ENCODE data around the gene PCDH9.

Gene PCDH9

DNA sequence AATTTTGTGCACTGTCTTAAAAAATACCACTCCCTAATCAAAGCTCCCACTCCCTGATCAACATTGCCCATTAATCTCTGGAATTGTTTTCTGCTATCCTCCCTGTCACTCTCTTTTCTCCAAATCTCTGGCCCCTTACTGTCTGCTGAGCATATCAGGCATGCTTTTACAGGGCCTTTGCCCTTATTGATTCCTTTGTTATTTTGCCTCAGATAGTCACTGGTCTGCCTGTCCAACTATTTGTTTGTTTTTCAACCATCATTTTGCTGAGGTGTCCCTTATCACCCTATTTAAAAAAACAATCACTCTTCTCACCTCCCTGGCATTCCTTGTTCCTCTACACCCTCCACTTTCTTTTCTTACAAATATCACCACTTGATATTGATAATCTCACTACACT, 153.0 kb downstream of the PCDH9 start:
- DNase-seq, result no peak

DNA sequence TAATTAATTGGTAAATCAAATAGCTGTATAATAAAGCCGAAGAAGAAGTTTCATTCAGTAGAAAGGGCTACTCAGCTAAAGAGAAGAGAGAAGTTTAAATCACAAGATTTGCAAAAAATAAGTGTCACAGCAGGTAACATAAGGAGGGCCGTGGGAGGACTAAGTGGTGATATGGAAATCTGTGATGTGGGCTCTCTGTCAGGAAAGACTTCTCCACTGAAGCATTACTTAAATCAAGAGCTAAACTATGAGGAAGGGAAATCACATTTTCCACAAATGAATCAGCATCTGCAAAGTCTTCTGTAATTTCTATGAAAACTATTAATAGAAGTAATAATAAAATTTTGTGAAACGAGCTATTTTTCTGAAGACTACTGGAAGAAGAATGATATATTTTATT, 153.8 kb downstream of the PCDH9 start:
- no peak for DNase-seq

DNA sequence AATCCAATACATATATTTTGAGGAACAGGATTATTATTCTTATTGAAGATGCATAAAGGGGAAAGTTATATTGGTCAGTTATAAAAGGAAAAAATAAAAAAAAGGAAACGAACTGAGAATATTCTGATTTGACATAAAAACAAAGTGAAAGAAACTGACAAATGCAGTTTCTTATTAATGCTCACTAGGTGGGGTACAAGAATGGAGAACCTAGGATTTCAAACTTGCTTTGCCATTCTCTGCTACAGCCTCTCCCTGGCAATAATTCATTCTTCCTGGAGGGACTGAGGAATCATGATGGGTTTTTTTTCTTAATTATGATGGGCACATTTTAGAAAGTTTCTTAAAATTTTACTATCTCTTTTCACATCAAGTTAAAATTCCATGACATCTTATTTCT, 154.9 kb downstream of the PCDH9 start:
- no peak for DNase-seq

DNA sequence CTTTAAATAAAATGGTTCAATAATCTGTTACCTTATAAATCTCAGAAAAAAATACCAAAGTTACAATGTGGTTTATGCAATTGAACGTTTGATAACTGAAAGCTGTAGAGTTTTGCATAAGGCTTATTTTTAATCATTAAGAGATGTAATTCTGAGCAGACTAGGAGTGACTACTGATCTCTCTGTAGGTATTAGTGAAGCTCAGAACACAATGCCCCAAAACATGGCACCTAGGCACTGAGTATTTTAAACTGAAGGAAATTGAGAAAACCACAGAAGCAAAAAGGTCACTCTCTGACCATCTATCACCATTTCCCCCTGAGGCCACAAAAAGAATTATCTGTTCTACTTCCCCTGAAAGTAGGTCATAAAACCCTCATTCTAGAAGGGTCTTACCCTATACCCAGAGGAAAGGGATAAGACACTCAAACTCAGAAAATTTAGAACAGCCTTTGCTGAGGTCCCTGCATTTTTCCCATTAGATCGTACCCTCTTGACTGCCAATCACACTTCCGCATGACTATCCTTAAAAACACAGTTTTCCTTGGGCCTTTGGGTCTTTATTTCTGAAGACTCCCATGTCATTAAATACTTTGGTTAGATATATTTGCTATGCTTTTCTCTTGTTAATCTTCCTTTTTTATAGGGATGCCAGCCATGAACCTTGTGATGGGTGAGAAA, 158.1 kb downstream of the PCDH9 start:
- DNase-seq, result no peak

DNA sequence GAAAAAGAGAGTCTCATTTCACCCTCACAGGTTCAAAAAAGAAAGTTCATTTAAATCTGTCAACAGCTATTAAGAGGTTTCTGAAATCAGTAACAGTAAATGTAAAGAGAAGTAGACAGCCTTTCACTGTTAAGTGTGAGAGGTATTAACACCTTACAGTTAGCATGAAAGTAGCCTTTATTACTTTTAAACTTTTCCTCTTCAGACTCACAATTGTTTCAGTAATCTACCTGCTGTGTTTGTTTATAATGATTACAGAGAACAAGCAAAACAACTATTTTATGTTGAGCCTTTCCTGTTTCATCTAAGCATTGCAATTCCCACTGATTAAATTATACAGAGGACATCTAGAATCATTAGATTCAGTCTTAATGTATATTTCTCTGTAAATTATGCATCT, 159.8 kb downstream of the PCDH9 start:
- DNase-seq, result no peak

DNA sequence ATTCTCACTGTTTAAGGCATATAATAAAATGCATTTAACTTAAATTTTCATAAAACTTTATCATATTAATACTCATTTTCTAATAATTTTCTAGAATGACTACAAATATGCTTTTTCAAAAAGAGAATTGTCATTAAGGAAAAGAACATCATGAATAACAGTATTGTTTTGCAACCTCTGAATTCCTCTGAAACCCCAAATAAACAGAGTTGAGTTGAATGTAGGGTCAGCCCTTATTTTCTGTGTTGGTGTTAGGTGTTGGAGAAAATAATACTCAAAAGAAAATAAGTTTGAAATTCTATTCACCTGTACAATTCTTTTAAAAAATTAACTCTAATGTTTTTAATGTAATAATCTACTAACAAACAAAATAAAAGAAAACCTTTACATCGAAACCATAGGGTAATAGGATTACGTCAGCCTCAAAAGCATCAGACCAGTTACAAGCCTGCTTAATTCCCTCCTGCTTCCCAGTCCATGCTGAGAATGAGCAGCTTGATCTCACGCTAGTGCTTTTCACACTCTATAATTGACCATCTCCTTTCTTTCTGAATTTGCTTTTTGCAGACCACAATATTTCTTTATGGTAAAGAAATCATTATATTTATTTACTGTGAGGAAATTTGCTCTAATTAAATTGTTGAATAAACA, 160.9 kb downstream of the PCDH9 start:
- DNase-seq, result no peak

DNA sequence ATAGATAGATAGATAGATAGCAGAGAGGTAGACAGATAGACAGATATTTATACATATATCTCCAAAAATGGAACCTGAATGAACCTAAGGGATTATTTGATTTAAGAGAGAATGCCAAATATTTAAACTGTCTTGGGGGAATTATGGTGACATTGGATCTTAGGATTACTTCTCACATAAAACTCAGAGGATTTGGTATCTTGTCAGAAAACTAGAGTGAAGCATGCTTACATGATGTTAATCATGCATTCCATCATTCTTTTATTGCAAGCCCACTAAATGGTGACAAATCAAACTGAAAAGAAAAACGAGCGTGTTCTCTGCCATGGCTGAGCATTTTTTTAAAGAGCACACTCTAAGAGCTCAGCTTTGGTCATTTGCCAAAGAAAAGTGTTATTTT, 165.2 kb downstream of the PCDH9 start:
- DNase-seq, result no peak

DNA sequence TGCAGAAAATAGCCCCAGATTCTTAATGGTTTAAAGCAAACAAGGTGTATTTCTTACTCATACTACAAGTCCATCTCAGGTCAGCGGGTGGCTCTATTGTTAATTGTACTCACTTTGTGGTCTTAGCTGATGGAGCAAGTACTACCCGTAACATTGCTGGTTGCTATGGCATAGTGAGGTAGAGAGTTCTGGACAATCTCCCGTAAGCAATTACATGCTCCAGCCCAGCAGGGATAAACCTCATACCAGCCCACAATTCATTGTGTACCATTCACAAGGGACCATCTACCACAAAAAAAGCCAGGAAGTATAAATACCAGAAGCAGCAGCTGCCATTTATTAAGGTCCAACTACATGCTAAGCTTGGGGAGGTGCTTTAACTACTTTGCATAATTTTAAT, 167.1 kb downstream of the PCDH9 start:
- no peak for DNase-seq

DNA sequence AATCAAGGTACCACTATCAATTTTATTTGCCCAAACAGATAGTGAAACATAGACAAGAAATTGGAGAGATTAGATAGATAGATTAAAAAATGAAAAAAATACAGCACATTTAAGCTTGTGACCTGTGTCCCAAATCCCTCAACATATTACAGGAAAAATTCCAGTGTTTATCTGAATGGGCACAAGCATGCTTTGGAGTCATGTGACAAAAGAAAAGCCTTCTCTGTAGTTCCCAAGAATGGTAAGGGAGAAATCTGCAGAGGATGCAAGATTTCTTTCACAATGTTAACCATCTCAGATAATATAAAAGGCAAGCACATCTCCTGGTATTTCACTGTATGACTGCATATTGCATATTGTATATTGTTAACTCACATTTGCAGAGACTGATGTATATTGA, 168.0 kb downstream of the PCDH9 start:
- no peak for DNase-seq

DNA sequence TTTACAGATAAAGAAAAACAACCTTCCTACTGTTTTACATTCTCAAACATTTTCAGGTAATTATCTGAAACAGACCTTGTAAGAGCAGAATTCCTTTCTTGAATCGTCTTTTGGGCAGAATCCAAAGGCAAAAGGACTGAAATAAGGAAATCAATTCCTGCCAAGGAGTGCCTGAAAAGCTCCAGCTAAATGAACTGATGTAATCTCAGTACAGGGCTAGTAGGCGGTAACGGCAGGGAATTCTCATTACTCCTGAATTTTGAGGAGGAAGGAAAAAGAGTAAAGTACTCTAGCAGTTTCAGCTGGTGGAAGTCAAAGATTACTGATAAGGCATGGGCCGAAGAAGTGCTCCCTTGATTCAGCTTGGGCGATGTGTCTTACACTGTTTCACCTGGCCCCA, 168.4 kb downstream of the PCDH9 start:
- no peak for DNase-seq

DNA sequence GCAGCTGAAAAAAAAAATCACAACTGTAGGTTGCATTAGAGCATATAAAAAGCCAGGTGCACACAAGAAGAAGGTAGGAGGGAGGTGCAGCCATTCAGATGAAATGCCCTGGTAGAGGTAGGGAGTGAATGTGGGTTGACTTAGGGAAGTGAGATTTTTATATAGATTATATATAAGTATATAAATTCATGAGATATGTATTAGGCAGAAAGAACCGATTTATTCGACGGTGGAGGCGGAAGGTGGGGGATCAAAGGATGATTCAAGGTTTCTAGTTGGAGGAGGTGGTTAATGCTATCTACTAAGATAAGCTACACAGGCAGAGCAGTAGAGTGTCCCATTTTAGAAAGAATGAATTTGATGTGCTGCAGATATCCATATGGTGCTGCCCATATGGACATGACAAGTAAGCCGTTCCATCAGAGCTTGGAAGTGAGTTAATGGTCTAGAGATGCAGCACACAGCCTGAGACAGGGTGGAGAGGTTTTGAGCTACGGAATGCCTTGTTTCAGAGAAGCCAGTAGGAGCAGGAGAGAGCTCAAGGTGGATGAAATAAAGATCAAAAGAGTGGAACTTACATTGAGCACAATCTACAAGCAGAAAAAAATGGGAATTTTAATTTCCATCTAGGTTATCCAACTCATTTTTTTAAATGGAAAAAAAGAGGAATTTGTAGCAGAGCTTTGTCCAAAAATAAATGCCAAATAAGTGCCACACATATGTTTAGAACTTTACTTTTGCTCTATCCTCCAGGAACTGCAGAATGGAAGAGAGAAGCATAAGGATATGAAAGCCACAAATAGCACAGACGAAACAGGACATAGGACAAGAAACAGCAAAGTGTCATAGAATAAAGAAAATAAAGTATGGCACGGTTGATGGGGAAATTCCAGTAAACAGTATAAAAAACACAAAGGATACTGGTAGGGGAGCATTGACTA, 177.3 kb downstream of the PCDH9 start:
- no peak for DNase-seq

DNA sequence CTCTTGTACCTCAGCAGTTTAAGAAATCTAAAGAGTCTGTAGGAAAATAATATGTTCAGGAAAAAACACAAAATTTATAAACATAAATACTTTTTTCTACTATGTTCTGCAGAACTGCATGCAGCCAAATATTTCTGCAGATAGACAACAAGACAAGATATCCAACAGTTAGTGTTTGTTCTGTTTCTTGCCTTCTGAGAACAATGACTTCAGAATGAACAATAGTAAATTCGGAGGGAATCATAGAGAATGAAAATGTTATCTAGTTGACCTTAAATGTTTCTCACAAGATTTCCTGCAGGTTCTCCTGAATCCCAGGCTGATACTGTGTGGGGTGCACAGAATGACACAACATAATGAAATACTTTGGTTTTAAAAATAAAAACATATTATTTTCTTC, 180.4 kb downstream of the PCDH9 start:
- no peak for DNase-seq

DNA sequence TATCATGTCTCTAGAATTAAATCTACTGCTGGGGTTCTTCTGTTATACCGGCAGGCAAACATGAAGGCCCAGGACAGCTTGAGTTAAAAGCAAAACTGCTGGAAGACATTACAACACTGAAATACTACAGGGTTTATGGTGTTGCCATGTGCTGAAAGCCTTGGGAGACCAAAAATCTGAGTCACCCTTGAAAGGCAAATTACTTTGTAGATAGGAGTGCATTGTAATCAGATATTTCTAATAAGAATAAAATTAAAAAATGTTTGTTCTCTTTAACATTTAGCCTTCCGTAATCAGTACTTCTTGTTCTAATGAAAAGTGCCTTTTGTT, 181.3 kb downstream of the PCDH9 start:
- no peak for DNase-seq

DNA sequence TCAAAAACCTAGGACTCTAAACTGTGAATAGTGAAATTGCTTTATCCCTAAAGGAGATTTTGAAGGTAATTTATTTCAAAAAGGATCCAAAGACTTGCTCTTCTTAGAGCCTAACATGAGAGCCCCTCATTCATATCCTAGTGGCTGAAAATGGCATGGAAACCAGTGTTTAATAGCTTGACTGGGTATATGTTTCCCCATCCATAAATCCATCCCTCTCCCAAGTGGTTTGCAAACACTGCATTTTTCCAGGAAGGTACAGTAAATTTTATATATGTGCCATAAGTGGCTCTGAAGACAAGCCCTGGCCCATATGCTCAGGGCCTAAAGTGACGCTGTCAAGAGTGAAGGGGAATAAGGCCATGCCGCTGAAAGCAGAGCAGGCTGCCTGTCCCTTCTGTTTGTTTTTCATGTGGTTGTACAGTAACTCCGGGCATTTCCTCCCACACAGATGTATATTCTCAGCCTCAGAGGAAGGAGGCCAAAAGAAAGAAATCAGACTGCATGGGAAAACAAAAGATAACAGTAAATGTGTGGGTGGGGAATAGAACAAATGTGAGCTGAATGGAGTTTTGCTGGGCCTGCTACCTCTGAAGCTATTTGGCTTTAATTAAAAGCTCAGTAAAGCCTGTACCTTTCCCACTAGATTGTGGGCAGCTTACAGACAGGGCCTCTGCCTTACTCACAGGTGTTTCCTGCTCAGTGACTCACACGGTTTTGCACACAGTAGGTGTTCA, 181.9 kb downstream of the PCDH9 start:
- no peak for DNase-seq

DNA sequence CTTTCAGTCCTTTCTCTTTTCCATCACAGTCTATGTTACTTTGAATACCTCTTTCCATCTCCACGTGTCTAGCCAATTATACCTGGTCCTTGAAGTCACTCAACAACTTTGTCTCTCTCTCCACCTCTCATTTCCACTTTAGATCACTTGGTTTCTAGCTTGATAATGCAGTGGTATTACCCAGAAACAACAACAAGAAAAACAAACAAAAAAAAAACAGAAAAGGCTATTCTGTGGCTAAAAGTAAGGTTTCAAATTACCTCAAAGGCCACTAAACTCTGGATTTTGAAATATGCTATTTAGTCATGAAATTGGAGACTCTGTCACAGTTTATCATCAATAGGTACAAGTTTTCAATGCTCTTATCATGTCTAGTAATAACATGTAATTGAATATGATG, 184.8 kb downstream of the PCDH9 start:
- DNase-seq, result no peak

DNA sequence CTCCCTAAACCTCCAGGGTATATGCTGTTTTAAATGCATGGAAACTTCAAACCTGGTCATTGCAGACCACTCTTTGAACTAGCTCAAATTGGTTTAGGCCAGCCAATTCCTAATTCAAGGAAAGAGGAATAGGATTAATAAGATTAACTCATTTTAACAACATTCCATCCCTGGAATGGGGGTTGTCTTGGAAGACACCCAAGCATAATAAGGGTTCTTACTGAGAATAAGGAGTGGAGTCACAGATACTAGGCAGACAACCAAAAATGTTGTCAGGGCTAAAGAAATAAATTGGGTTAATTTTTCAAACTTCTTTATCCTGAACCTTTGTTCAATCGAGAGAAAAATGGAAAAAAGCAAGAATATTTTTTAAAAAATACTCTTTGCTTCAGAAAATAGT, 186.2 kb downstream of the PCDH9 start:
- no peak for DNase-seq

DNA sequence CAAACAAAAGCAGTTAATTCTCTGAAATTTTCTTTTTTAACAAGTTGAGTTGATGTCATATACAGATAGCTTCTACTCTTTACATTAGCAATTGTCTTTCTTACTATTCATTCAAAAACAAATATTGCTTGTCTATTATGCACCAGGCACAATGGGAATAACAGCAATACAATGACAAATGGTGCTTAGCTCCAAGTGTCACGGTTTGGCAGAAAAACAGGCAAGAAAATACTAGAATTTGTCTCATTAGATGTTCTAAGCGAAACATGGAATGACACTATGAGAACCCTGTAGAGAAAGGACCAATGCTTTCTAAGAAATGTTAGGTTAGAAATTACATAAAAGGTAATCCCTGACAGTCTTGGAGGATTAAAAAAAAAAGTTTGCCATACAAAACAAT, 187.6 kb downstream of the PCDH9 start:
- no peak for DNase-seq

DNA sequence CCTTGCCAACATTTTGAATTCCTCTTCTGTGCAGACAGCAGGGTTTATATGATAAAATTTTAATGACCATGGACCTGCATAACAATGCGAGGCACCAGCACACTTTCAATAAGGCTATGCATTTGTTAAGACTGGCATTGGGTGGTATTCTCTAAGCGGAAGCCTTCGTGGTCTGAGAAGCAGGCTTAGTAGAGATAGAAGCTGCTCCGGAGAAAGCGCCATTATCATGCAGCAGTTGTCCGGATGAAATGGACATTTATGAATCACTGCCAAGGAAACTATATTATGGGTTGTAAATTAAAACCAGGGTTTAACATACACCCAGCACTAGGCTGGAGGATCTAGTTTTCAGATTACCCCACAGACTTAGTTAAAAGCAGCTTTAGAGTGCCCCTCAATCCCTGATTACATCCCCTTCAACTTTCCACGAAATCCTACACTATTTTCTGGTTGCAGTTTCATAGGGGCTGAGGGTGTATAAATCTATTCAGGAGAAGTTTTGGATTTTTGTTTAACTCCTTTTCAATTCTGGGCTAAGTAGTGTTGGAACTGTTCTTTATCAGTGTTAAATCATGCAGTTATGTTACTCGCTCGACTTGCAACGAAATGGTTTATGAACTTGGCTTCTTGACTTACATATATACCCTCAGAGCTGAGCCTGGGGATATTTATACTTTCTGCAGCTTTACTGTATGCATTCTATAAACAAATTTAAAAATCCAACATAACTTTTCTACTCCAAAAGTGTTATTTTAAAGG, 193.3 kb downstream of the PCDH9 start:
- no peak for DNase-seq

DNA sequence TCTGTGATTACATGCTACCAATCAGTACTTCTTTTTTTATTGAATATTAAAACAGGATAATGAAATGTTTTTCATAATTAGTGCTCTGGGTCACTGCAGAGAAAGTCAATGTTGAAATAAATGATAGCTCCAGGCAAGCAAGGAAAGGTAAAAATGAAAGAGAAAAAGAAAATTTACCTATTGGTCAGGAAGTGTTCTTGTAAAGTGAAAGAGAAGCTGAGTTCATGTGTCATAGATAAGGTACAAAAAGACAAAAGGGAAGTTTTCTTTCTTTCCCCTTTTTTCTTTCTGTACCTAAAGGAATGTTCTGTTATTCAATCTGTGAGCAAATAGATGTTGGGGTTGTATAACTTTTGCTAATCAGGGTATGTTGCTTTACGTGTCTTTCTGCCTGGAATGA, 197.0 kb downstream of the PCDH9 start:
- no peak for DNase-seq

DNA sequence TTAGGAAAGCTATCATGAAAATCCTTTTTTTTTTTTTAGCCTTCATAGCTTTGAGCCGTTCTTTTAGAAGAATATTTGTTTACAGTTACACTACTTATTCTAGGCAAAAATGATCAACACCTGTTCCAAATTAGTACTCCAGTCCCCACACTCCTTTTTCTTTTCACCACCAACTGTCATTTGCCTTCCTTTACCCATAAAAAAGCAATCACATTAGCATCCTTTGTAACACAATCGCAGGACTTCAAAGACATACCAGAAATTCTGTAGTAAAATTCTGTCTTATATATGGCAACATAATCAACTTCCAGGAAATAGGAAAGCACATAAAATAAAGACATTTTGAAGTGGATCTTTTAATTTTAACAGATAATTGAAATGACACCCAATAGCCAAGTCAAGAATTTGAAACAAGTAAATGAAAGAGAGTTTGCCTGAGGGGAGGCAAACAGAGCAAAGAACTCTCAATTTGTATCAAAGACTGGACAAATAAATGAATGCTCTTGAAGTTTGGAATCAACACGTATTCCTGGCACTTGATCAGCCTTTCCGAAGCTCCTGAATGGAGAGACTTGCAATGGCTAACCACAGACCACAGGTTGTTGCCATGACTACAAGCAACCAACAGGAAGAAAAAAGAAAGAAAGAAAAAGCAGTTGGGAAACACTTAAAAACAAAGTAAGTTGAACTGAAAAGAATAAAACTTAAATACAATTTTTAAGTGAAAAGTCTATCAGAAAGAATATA, 206.8 kb downstream of the PCDH9 start:
- no peak for DNase-seq

DNA sequence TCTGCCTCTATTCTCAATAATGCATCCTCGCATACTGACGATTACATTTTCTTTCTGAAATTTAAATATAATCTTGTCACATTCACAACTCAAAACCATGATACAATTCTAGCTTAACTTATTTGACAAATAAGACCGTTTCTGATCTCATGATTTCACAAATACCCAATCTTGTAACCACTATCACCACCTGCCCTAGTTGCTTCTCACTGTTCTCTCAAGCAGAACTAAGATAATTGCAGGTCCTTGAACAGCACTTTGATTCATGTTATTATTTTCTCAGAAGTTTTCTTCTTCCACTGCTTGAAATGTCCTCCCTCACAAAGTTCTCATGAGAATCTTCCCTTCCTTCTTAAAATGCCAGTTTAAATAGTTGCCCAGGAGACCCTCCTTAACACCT, 211.4 kb downstream of the PCDH9 start:
- DNase-seq, result no peak

DNA sequence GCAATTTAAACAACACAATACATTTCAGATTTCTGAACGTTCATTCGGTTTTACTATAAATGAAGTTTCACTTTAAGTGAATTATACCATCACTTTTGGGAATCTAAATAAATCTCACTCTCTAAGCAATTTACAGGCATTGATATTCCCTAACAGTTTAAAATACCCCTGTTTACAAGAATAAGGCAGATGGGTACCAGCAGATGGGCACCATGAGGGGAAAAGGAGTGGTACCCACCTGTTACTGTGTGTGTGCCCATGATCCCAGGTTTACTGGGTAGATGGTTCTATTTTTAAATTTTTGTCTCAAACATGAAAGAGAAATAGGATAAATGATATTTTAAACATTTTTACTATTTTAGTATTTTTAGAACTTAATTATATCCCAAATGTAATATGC, 212.9 kb downstream of the PCDH9 start:
- no peak for DNase-seq

Data from activated gamma-delta T cell (primary cell).